Lower lobe of right lung (tissue), 2 donors: ENCODE results near the gene NKAIN2. TPM values are rescaled to one million over a fixed set of nuclear protein-coding genes. Genes with fewer than 3 reads are reported as not detected.
"Not testable (repeated sequence)": the region's sequence is repeated elsewhere in the genome, so short reads cannot be mapped to it uniquely, and the experiment has no call there.

Source experiments
- ATAC-seq, 2 donors: fragments of 200-7000 bp; cut with Tn5 transposase; one replicate each; pipeline ENCODE4 v1.9.1; 2020 to 2022; ENCODE audit warnings: mild to moderate bottlenecking in 2 of 2, moderate library complexity in 2 of 2
- DNase-seq: peaks from one replicate; pipeline ENCODE4 v3.0.0-alpha.2; 2020
- H3K27ac ChIP-seq: fragments of 200-600 bp; one replicate; pipeline ENCODE4 v1.8.0; 2022
- H3K27me3 ChIP-seq: fragments of 200-600 bp; one replicate; pipeline ENCODE4 v1.8.0; 2022; ENCODE audit warnings: low read depth
- H3K36me3 ChIP-seq: fragments of 200-600 bp; one replicate; pipeline ENCODE4 v1.8.0; 2022; ENCODE audit warnings: mild to moderate bottlenecking
- H3K4me1 ChIP-seq: fragments of 200-600 bp; one replicate; pipeline ENCODE4 v1.8.0; 2022
- H3K4me3 ChIP-seq: fragments of 200-600 bp; one replicate; pipeline ENCODE4 v1.8.0; 2022; ENCODE audit warnings: mild to moderate bottlenecking
- H3K9me3 ChIP-seq: fragments of 200-600 bp; one replicate; pipeline ENCODE4 v1.8.0; 2022
- CTCF ChIP-seq: fragments of 200-600 bp; IDR thresholded peaks from one replicate; pipeline ENCODE4 v1.8.0; 2022; ENCODE audit warnings: antibody characterized with exemption, mild to moderate bottlenecking
- intact Hi-C: fragments of 100-400 bp; cut with DNase I; formaldehyde crosslinking; loops from one replicate; pipeline ENCODE4 v1.11.0; 2022
- total RNA-seq: library from RNA; stranded (reverse); fragmentation: NEBNext Ultra II Directional; extraction: Animal tissue kit (Norgen Biotek cat#: 25700); gene quantifications from one replicate; pipeline ENCODE4 v1.2.1, GENCODE V29; 2021
- donor health status: DM: no; HTN: yes; CAD: no; lungs with severe emphysema.

Gene NKAIN2
- total RNA-seq, 1 donor from 2014 or later = 0.12 TPM

- H3K27me3 ChIP-seq = no peaks in the 10 kb centered on the region
- no peak overlapping the region for H3K4me3 ChIP-seq
- DNase-seq = no peak
- no peaks in the 10 kb centered on the region for H3K36me3 ChIP-seq
- no peak overlapping the region for H3K27ac ChIP-seq
- no peak for ATAC-seq
- no peaks in the 10 kb centered on the region for H3K9me3 ChIP-seq
- H3K4me1 ChIP-seq = no peaks in the 10 kb centered on the region
- TF ChIP-seq CTCF = no peak
- intact Hi-C loops = no loop called here
Observed at GRCh38 chr6:124719913-124720312, 916.2 kb downstream of the NKAIN2 start.

GRCh38 chr6:124721331-124721730 lies 917.7 kb downstream of the NKAIN2 start:
- Histone ChIP-seq H3K27ac (no peak overlapping the region), H3K36me3 (no peaks in the 10 kb centered on the region), H3K9me3 (no peaks in the 10 kb centered on the region), H3K4me3 (no peak overlapping the region), H3K27me3 (no peaks in the 10 kb centered on the region), H3K4me1 (no peaks in the 10 kb centered on the region)
- intact Hi-C loops = no loop called here
- DNase-seq = no peak
- TF ChIP-seq CTCF = no peak
- no peak for ATAC-seq

- no peak for TF ChIP-seq CTCF
- no peak for DNase-seq
- no peak for ATAC-seq
Observed at GRCh38 chr6:124722141-124722878, 918.6 kb downstream of the NKAIN2 start.

GRCh38 chr6:124723671-124724070 lies 920.0 kb downstream of the NKAIN2 start:
- Histone ChIP-seq H3K4me1 (no peaks in the 10 kb centered on the region), H3K4me3 (no peak overlapping the region), H3K27me3 (no peaks in the 10 kb centered on the region), H3K27ac (no peak overlapping the region), H3K36me3 (no peaks in the 10 kb centered on the region), H3K9me3 (no peaks in the 10 kb centered on the region)
- intact Hi-C loops = no loop called here
- no peak for ATAC-seq
- DNase-seq = no peak
- no peak for TF ChIP-seq CTCF

More at GRCh38 chr6:124722141-124722878, 918.6 kb downstream of the NKAIN2 start:
- intact Hi-C loops = no loop called here
- H3K27ac ChIP-seq = no peak overlapping the region
- H3K27me3 ChIP-seq = no peaks in the 10 kb centered on the region
- no peaks in the 10 kb centered on the region for H3K9me3 ChIP-seq
- no peaks in the 10 kb centered on the region for H3K36me3 ChIP-seq
- H3K4me3 ChIP-seq = no peak overlapping the region
- no peaks in the 10 kb centered on the region for H3K4me1 ChIP-seq

GRCh38 chr6:124737804-124738203 lies 934.1 kb downstream of the NKAIN2 start:
- ATAC-seq, intact Hi-C loops, H3K9me3 ChIP-seq, H3K27ac ChIP-seq, H3K4me3 ChIP-seq, H3K27me3 ChIP-seq, H3K36me3 ChIP-seq, DNase-seq, H3K4me1 ChIP-seq: not testable (repeated sequence)

GRCh38 chr6:124738482-124738881 lies 934.8 kb downstream of the NKAIN2 start:
- TF ChIP-seq CTCF = no peak
- no peaks in the 10 kb centered on the region for H3K9me3 ChIP-seq
- H3K27ac ChIP-seq = no peak overlapping the region
- DNase-seq = no peak
- H3K4me3 ChIP-seq = no peak overlapping the region
- no peaks in the 10 kb centered on the region for H3K4me1 ChIP-seq
- no peaks in the 10 kb centered on the region for H3K27me3 ChIP-seq
- intact Hi-C loops = no loop called here
- H3K36me3 ChIP-seq = no peaks in the 10 kb centered on the region
- ATAC-seq = no peak
